Dermis blood vessel endothelial cell (primary cell): ENCODE measurements around the gene BRSK1. TPM values are rescaled to one million over a fixed set of nuclear protein-coding genes. Genes with fewer than 3 reads are reported as not detected.

ENCODE experiments used
- DNase-seq: peaks from one replicate; pipeline ENCODE4 v3.0.0; 2010
- total RNA-seq: library from RNA; depleted of rRNA; stranded (reverse); fragments of >200 nt; gene quantifications from 2 replicates; pipeline ENCODE4 v1.2.3, GENCODE V29; 2014

BRSK1 gene
- total RNA-seq, 1 donor from 2014 or later = 2.2 TPM

DNA sequence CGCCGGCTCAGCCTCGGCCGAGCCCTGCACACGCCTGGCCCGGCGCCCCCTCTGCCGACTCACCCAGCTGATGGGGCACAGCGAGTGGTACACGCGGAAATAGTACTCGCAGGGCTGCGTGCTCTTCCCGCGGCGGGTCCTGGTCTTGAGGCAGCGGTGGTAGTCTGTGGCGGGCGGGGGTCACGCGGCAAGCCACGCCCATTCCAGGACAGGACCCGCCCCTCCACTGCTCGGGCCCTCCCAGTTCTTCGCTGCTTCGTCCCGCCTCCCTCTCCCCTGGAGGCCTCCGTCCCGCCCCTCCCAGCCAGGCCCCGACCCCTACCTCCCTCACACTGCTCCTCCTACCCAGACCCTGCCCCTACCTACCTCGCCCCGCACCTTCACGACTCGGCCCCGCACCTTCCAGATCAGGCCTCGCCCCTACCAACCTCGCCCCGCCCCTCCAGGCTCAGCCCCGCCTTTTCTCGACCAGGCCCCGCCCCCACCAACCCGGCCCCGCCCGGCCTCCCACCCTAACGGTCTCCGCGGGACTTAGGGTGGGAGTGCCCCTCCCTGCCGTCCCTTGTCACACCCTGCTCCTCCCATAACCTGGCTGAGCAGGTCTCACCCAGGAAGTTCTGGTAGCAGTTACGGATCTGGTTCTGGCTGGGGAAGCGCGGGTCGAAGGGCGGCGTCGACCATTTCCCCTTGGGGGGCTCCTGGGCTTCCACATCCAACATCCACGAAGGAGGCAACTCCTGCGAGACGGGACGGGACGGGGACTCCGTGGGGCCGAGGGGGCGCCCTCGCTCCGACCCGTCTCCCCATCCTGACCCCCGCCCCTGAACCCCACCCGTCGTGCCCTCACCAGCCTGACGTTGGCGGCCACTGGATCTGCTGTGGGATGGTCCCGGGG is 70.3 kb downstream of the BRSK1 start:
- DNase-seq = peak; percentile 34

DNA sequence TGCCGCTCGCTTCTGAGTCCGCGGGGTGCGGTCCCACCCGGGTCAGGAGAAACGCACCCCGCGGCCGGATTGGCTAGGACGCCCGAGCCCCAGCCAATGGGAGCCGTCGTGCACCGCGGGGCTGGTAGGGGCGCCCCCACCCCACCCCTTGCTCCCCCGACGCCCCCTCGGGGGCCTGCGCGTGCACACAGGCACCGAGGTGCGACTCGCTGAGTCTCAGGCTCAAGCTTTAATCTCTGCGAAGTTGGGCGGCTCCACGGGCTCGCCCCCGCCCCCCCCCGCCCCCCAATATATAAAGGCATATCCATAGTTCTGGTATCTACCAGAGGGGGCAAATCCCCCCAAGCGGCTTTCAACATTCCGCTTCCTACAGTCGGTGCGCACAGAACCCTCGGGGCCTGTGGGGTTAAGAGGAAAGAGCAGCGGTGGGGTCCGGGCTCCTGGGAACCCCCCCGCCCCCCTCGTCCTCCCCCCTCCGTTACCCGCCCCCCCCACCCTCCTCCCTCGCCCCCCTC is 71.0 kb downstream of the BRSK1 start, which contains the start of gene COX6B2:
COX6B2 (minus strand) TSS at position 22 of the 515 bp plus-strand sequence. CDS start 198 bp downstream, outside the sequence.
- DNase-seq = no peak

DNA sequence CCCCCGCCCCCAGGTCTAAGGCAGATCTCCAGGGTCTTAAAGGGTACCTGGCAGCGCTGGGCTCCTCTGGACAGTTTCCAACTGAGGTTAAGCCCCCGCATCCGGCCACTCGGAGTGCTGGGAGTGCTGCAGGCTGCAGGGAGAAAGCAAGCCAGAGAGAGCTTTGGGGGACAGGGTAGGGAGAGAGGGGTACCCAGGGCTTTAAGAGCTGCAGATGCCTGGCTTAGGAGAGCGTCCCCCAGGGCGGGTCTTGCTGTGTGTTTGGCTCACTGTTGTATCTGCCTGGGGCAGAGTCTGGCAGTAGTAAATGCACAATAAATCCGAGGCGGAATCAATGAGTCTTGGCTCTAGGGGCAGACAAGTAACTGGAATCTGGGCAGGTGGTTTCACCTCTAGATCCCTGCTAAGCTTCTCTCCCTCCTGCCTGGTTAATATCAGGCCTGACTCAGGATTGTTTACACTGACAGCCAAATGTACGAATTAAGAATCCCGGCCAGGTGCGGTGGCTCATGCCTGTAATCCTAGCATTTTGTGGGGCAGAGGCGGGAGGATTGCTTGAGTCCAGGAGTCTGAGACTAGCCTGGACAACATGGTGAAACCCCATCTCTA is 71.5 kb downstream of the BRSK1 start:
- no peak for DNase-seq

DNA sequence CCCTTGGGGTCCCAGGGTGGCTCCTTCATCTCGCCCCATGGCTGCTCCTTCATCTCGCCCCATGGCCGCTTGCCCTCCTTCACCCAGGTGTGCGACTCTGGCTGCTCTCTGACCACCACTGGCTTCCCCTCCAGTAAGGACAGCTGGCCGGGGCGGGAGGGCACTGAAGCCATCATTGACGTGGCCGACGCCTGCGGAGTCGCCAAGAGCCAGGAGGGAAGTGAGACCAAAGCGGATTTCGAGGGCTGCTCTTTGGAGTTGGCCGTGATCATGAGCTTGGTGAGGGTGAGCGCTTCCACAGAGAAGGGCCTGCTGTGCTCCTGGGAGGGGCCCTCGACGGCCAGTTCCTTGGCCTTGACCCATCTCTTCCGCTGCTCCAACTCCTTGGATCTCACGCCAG is 74.7 kb downstream of the BRSK1 start:
- no peak for DNase-seq

DNA sequence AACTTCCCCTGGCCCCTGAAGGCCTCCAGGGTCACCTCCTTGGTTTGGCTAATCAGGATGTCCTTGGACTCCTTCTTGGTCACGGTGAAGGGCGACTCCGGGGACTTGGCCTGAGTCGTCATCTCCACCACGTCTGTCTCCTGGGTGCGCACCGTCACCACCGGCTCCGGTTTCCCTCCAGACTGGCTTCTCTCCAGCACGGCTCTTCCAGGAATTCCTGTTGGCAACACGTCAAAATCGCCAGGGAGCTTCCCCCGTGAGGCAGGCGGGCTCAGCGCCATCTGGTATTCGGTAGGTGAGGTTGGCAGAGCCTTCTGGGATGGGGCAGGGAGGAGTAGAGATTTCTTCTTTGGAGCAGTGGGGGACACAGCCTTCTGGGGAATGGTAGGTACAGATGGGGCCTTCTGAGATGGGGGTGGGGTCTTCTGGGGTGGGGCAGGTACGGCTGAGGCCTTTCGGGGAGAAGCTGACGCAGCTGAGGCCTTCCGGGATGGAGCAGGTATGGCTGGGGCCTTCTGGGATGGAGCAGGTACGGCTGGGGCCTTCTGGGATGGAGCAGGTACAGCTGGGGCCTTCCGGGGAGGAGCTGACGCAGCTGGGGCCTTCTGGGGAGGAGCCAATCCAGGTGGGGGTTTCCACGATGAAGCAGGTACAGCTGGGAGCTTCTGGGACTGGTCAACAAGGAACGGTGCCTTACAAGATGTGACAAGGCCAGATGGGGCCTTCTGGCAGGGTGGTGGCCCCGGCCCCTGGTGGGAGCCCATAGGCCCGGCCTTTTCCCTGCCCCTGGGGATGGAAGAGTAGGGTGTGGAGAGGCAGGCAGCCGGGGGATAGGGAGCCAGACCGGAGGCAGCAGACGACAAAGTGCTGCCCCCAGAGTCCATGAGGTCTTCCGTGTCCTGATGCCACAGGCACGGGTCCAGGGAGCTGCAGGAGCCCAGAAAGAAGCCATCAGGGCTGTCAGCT is 75.4 kb downstream of the BRSK1 start:
- DNase-seq = peak; percentile 49

DNA sequence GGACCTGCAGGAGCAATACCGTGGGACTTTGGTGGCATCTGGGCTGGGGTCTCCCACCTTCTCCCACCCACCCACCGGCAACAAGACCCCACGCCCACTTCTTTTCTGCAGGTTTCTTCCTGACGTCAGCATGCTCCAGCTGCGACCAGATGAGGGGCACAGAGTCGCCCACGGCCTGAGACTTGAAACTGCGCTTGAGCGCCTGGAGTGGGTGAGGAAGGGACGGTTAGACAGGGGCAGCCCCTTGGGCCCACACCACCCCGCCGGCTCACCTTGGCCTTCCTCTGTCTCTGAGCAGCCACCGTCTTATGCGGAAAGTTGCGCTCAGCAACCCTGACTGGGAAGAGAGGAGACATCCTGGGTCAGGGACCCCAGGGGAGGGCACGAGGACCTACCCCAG is 77.1 kb downstream of the BRSK1 start:
- no peak for DNase-seq

Other genes starting within 250 kb of the BRSK1 start
- gene GP6, start 245.7 kb upstream of the BRSK1 start, total RNA-seq = not detected in 2 replicates
- 18.4 and 20.8 TPM in 2 replicates for gene RDH13, start 220.8 kb upstream of the BRSK1 start, total RNA-seq
- gene EPS8L1, start 208.1 kb upstream of the BRSK1 start, total RNA-seq = 12.6 and 15.6 TPM in 2 replicates
- 37.4 and 40.3 TPM in 2 replicates for gene PPP1R12C, start 166.4 kb upstream of the BRSK1 start, total RNA-seq
- gene TNNT1, start 134.8 kb upstream of the BRSK1 start, total RNA-seq = 0.60 and 1.7 TPM in 2 replicates
- not detected in 2 replicates for gene TNNI3, start 126.3 kb upstream of the BRSK1 start, total RNA-seq
- 0.34 and 0.42 TPM in 2 replicates for gene DNAAF3, start 117.4 kb upstream of the BRSK1 start, total RNA-seq
- gene SYT5, start 103.7 kb upstream of the BRSK1 start, total RNA-seq = not detected in 2 replicates
- gene PTPRH, start 74.5 kb upstream of the BRSK1 start, total RNA-seq = 0.17 and 0.19 TPM in 2 replicates
- 1.0 and 1.1 TPM in 2 replicates for gene TMEM86B, start 55.2 kb upstream of the BRSK1 start, total RNA-seq
- gene PPP6R1, start 25.0 kb upstream of the BRSK1 start, total RNA-seq = 23.8 and 54.5 TPM in 2 replicates
- gene HSPBP1, start 3.9 kb upstream of the BRSK1 start, total RNA-seq = 23.5 and 41.4 TPM in 2 replicates
- gene TMEM150B, start 41.3 kb downstream of the BRSK1 start, total RNA-seq = not detected in 2 replicates
- gene KMT5C, start 55.9 kb downstream of the BRSK1 start, total RNA-seq = 6.1 and 6.7 TPM in 2 replicates
- not detected in 2 replicates for gene COX6B2, start 70.7 kb downstream of the BRSK1 start, total RNA-seq
- not detected in 2 replicates for gene GARIN5B, start 79.3 kb downstream of the BRSK1 start, total RNA-seq
- gene IL11, start 86.5 kb downstream of the BRSK1 start, total RNA-seq = 0.17 TPM in 1 of 2 replicates, not detected in the other
- not detected in 2 replicates for gene TMEM190, start 92.8 kb downstream of the BRSK1 start, total RNA-seq
- gene TMEM238, start 100.3 kb downstream of the BRSK1 start, total RNA-seq = 0.34 and 1.0 TPM in 2 replicates
- gene RPL28, start 101.9 kb downstream of the BRSK1 start, total RNA-seq = 257 and 280 TPM in 2 replicates
- gene UBE2S, start 123.8 kb downstream of the BRSK1 start, total RNA-seq = 47.8 and 96.0 TPM in 2 replicates
- gene SHISA7, start 159.3 kb downstream of the BRSK1 start, total RNA-seq = not detected in 2 replicates
- gene ISOC2, start 177.6 kb downstream of the BRSK1 start, total RNA-seq = 56.2 and 76.5 TPM in 2 replicates
- not detected in 2 replicates for gene C19orf85, start 180.8 kb downstream of the BRSK1 start, total RNA-seq
- gene ZNF628, start 192.6 kb downstream of the BRSK1 start, total RNA-seq = 1.4 and 3.3 TPM in 2 replicates
- 8.7 and 14.5 TPM in 2 replicates for gene NAT14, start 201.2 kb downstream of the BRSK1 start, total RNA-seq
- gene SSC5D, start 204.4 kb downstream of the BRSK1 start, total RNA-seq = 0.19 and 0.51 TPM in 2 replicates